ENCODE data around the gene BRMS1L.

GRCh38 chr14:35783699-35784098, 42.4 kb upstream of the BRMS1L start:
- TF ChIP-seq, protein P1, sequence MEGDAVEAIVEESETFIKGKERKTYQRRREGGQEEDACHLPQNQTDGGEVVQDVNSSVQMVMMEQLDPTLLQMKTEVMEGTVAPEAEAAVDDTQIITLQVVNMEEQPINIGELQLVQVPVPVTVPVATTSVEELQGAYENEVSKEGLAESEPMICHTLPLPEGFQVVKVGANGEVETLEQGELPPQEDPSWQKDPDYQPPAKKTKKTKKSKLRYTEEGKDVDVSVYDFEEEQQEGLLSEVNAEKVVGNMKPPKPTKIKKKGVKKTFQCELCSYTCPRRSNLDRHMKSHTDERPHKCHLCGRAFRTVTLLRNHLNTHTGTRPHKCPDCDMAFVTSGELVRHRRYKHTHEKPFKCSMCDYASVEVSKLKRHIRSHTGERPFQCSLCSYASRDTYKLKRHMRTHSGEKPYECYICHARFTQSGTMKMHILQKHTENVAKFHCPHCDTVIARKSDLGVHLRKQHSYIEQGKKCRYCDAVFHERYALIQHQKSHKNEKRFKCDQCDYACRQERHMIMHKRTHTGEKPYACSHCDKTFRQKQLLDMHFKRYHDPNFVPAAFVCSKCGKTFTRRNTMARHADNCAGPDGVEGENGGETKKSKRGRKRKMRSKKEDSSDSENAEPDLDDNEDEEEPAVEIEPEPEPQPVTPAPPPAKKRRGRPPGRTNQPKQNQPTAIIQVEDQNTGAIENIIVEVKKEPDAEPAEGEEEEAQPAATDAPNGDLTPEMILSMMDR (conservative IDR thresholded peaks at IDR 0.05; ENCODE audit: low read depth in 2 of 2) = no peak
- no peak for TF ChIP-seq STAT1 (IDR thresholded peaks at IDR 0.05; ENCODE audit: unreplicated experiment)
- no peak for TF ChIP-seq EZH2 (IDR thresholded peaks at IDR 0.05; ENCODE audit: low read depth, unreplicated experiment)
- no peak for TF ChIP-seq REST (IDR thresholded peaks at IDR 0.05; ENCODE audit: unreplicated experiment)
- TF ChIP-seq POLR2AphosphoS5 (IDR thresholded peaks at IDR 0.05; ENCODE audit: low read depth) = no peak
- no peak for TF ChIP-seq NANOG (IDR thresholded peaks at IDR 0.05; ENCODE audit: borderline replicate concordance)
- no peak for TF ChIP-seq CREB1 (CRISPR knock-in tag; IDR thresholded peaks at IDR 0.05; ENCODE audit: low read depth)
- TF ChIP-seq EZH2phosphoT487 (IDR thresholded peaks at IDR 0.05; ENCODE audit: unreplicated experiment) = no peak
- no peak for TF ChIP-seq JUNB (IDR thresholded peaks at IDR 0.05; ENCODE audit: unreplicated experiment)
